HepG2 (cell line): ENCODE data around the gene B3GAT3. TPM values are rescaled to one million over a fixed set of nuclear protein-coding genes. Genes with fewer than 3 reads are reported as not detected.

ENCODE experiments used
- ATAC-seq: fragments of 200-7000 bp; cut with Tn5 transposase; 3 replicates; pipeline ENCODE4 v1.9.1; 2020; ENCODE audit warnings: mild to moderate bottlenecking, moderate library complexity
- BruUV-seq: library from RNA; stranded (reverse); fragments of 400-500 nt; replicated peaks from 2 replicates; lab custom pipeline; 2021; lab: Mats Ljungman, UMichigan
- CTCF ChIA-PET: fragments of 300-600 bp; formaldehyde crosslinking; extraction: SDS; loops from one replicate; lab custom pipeline; 2021; ENCODE audit warnings: low total read pairs, inconsistent platforms, low intra/inter-chr PET ratio; lab: Yijun Ruan, JAX
- POLR2A ChIA-PET: fragments of 350-600 bp; sonication (Branson Sonifier 250); formaldehyde crosslinking; loops from one replicate; lab custom pipeline; 2020; ENCODE audit warnings: antibody characterized with exemption, inconsistent platforms; lab: Yijun Ruan, JAX
- DNase-seq: peaks from one replicate; pipeline ENCODE4 v3.0.0-alpha.2; 2015; ENCODE audit warnings: low spot score
- FAIRE-seq: peaks from 3 replicates; lab custom pipeline; 2011; peaks lifted over from hg19 to GRCh38; lab: Jason Lieb, UNC
- H2AFZ ChIP-seq: one replicate; pipeline ENCODE4 v1.6.1; 2011; ENCODE audit warnings: low read length, inconsistent platforms
- H3K27ac ChIP-seq: fragments of 300-600 bp; 3 replicates; pipeline ENCODE4 v1.8.0; 2011; ENCODE audit warnings: mixed run types, mild to moderate bottlenecking, mixed read lengths, low read length, inconsistent platforms; ENCODE audit not compliant: insufficient read depth; ENCODE audit errors: extremely low read length
- H3K27me3 ChIP-seq, 2 experiments: fragments of 200-600 bp in 1 of 2; 2 replicates in 1 of 2; 3 replicates in 1 of 2; pipeline versions ENCODE4 v1.6.0 to v1.8.0; 2011; ENCODE audit warnings: low read length in 2 of 2, mild to moderate bottlenecking in 2 of 2, moderate library complexity in 2 of 2, inconsistent platforms in 1 of 2; ENCODE audit not compliant: insufficient read depth in 2 of 2, control insufficient read depth in 1 of 2
- H3K36me3 ChIP-seq, 2 experiments: fragments of 200-600 bp in 1 of 2; replicated peaks in 1 of 2; 2 replicates in 1 of 2; 3 replicates in 1 of 2; pipeline versions ENCODE4 v1.5.1 to v1.8.0; 2011; ENCODE audit warnings: low read length in 2 of 2, inconsistent platforms in 1 of 2; ENCODE audit not compliant: insufficient read depth in 2 of 2, control insufficient read depth in 1 of 2
- H3K4me1 ChIP-seq: 2 replicates; pipeline ENCODE4 v1.5.1; 2012; ENCODE audit warnings: low read length, inconsistent platforms; ENCODE audit not compliant: insufficient read depth
- H3K4me2 ChIP-seq: 2 replicates; pipeline ENCODE4 v1.6.0; 2011; ENCODE audit warnings: low read depth, low read length, inconsistent platforms
- H3K4me3 ChIP-seq, 3 experiments: fragments of 200-600 bp in 1 of 3; sonication (generic), shearing (Covaris generic) in 1 of 3; replicated peaks in 1 of 3; 2 replicates each; pipeline ENCODE4 v1.5.1; 2011 to 2016; ENCODE audit warnings: low read length in 3 of 3, inconsistent platforms in 2 of 3, low read depth in 2 of 3, mild to moderate bottlenecking in 2 of 3, control low read depth in 1 of 3, mixed read lengths in 1 of 3; ENCODE audit not compliant: insufficient read depth in 1 of 3
- H3K79me2 ChIP-seq: one replicate; pipeline ENCODE4 v1.6.1; 2011; ENCODE audit warnings: low read length, inconsistent platforms; ENCODE audit not compliant: insufficient read depth
- H3K9ac ChIP-seq: 2 replicates; pipeline ENCODE4 v1.6.0; 2011; ENCODE audit warnings: mild to moderate bottlenecking, low read depth, low read length, inconsistent platforms; ENCODE audit not compliant: insufficient read depth
- H3K9me3 ChIP-seq: 2 replicates; pipeline ENCODE4 v1.5.1; 2012; ENCODE audit warnings: mild to moderate bottlenecking, low read length
- H4K20me1 ChIP-seq: 2 replicates; pipeline ENCODE4 v1.6.0; 2011; ENCODE audit warnings: inconsistent platforms, mild to moderate bottlenecking, low read length, moderate library complexity; ENCODE audit not compliant: insufficient read depth
- DNMT1 ChIP-seq: sonication (generic); formaldehyde crosslinking; IDR thresholded peaks from 2 replicates; pipeline ENCODE4 v1.5.1; 2020; ENCODE audit warnings: mild to moderate bottlenecking, missing genetic modification reagents
- FOXA1 ChIP-seq, 2 experiments: fragments of 450-650 bp in 1 of 2; sonication (generic) in 1 of 2; formaldehyde crosslinking in 1 of 2; IDR thresholded peaks; 2 replicates each; pipeline versions ENCODE4 v1.4.0 to v1.6.1; 2016 to 2020; ENCODE audit warnings: missing genetic modification reagents in 1 of 2
- RBFOX2 ChIP-seq: fragments of 200-400 bp; formaldehyde crosslinking; IDR thresholded peaks from 2 replicates; pipeline ENCODE4 v1.6.1; 2017; ENCODE audit warnings: low read depth, mild to moderate bottlenecking, low read length
- TBL1XR1 ChIP-seq: fragments of 150-350 bp; IDR thresholded peaks from 2 replicates; pipeline ENCODE4 v1.6.1; 2014; ENCODE audit warnings: borderline replicate concordance, low read length; ENCODE audit not compliant: partially characterized antibody
- ZNF552 ChIP-seq: sonication (generic); formaldehyde crosslinking; IDR thresholded peaks from 2 replicates; pipeline ENCODE4 v1.9.0; 2022; ENCODE audit warnings: missing genetic modification reagents, mild to moderate bottlenecking, borderline replicate concordance
- ZNF674 ChIP-seq: sonication (generic); formaldehyde crosslinking; IDR thresholded peaks from 2 replicates; pipeline ENCODE4 v1.5.0; 2020; ENCODE audit warnings: low read depth, mild to moderate bottlenecking, missing genetic modification reagents
- WGBS: methylation state at CpG from one replicate; pipeline ENCODE4 v1.1.6; 2017; ENCODE audit warnings: low lambda C conversion rate; 5-methylcytosine and 5-hydroxymethylcytosine counted together
- in situ Hi-C: cut with HindIII; loops from 2 replicates; pipeline ENCODE4 v1.10.0; 2017; ENCODE audit warnings: low pct_unique_long_range_greater_than_20kb; ENCODE audit not compliant: extremely low pct_ligation_motif_present
- intact Hi-C: fragments of 100-400 bp; cut with micrococcal nuclease; formaldehyde crosslinking; loops from one replicate; pipeline ENCODE4 v1.10.0; 2022; ENCODE audit not compliant: unreplicated experiment
- polyA plus RNA-seq, 8 experiments: library from polyadenylated mRNA; depleted of rRNA in 3 of 8; stranded (reverse) in 7 of 8; unstranded in 1 of 8; fragments of >200 nt; fragmentation: Illumina TruSeq in 4 of 8; extraction: Trizol in 4 of 8; gene quantifications; 2 replicates each; pipeline versions ENCODE4 v1.2.1 to v1.2.3, GENCODE V29; 2011 to 2016; ENCODE audit warnings: low read depth in 4 of 8, missing spikeins in 1 of 8, mixed read lengths in 1 of 8; ENCODE audit not compliant: insufficient read depth in 1 of 8
- total RNA-seq, 5 experiments: library from RNA; depleted of rRNA; stranded (reverse); fragments of >200 nt; fragmentation: Illumina TruSeq; extraction: Trizol; gene quantifications; 2 replicates each; pipeline ENCODE4 v1.2.3, GENCODE V29; 2016; ENCODE audit warnings: low read depth in 1 of 5

B3GAT3 gene
- total and polyA plus RNA-seq, 2 of the 13 experiments (the other 11 are each of a cell fraction or from before 2014, with no cell fraction given): 21.3 to 26.1 TPM

DNA sequence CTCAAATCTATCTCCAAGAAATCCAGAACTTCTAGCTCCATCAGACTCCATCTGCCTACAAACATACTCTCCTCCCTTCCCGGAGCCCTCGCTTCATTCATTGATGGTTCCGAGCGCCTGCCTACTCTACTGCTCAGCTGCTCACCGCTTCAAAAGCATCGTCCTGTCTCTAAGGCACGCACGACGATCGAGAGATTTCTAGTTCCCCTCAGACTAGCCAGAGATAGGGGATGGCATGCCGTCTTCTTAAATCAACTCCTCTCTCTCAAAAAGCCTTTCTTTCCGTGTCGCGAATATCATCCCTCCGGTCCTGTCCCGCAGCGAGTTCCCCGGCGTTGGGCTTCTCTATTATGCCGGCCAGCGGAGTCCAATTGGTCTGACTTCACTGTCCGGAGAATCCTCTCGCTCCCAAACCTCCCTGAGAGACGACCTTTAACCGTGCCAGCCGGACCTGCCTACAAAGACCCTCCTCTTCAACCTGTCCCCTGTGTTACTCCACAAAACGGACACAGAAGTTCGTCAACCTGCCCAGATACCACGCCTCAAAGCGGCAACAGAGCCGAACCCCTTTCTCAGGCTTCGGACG lies 48.7 kb downstream of the B3GAT3 start (continued):
- TF ChIP-seq DNMT1 (CRISPR knock-in tag) (0 out of 2 replicates have a peak, but pooled peaks have one; percentile 26), FOXA1 (IDR thresholded peaks at IDR 0.05) (no peak), FOXA1 (CRISPR knock-in tag; IDR thresholded peaks at IDR 0.05) (no peak), ZNF674 (CRISPR knock-in tag) (no peak), ZNF552 (CRISPR knock-in tag) (no peak)

DNA sequence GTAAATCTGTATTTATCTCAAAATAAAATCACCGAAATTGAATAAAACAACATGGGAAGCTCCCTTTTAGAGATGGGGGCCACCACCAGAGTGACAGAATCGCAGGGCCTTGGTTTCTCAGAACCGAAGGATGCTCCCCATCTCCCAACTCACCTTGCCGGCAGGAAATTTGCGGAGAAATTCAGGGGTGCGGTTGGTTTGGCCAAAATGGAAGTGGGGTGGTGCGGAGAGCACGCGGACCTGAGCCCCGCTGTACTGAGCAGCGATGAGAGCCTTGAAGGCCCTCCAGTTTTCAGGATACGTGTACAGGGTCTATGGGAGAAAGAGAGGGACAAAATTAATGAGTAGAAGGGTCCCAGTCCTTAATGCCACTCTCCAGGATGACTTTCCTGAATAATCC lies 49.4 kb downstream of the B3GAT3 start:
- Histone ChIP-seq H3K4me3 (peak overlapping the region; percentile 80 to 96 (median 95)), H3K36me3 (peaks cover 15 to 54% of the 10 kb centered on the region in 2 experiments), H3K27ac (peak overlapping the region; percentile 77), H3K4me2 (peak overlapping the region; percentile 85), H4K20me1 (peaks cover 8% of the 10 kb centered on the region; the same call in 1 of the 2 replicates), H3K27me3 (no peaks in the 10 kb centered on the region; a peak in 1 of 5 replicates), H3K9me3 (no peaks in the 10 kb centered on the region), H3K79me2 (peaks cover 65% of the 10 kb centered on the region), H3K9ac (peak overlapping the region; percentile 92), H2AFZ (no peak overlapping the region), H3K4me1 (peaks cover 75% of the 10 kb centered on the region)
- TF ChIP-seq RBFOX2: 0 out of 2 replicates have a peak, but pooled peaks have one; percentile 34
- no peak for TF ChIP-seq TBL1XR1
- POLR2A ChIA-PET: interaction anchor here (0.6 to 5.0 kb wide), 7 partner anchors 12 to 258 kb away, joined by 3 to 160 read pairs (median 13); partner anchors contain the start of genes AHNAK, C11orf98, CSKMT and TUT1
- intact Hi-C loops: no loop called here
- ATAC-seq (no peak), FAIRE-seq (no peak), DNase-seq (no peak)
- 65% methylated on average over 12 of the region's 12 CpGs for WGBS
- in situ Hi-C loops: no loop called here
- CTCF ChIA-PET: no interaction called here
- no TSS peak for BruUV-seq
